Measurements from ENCODE around the gene BBOX1.

DNA sequence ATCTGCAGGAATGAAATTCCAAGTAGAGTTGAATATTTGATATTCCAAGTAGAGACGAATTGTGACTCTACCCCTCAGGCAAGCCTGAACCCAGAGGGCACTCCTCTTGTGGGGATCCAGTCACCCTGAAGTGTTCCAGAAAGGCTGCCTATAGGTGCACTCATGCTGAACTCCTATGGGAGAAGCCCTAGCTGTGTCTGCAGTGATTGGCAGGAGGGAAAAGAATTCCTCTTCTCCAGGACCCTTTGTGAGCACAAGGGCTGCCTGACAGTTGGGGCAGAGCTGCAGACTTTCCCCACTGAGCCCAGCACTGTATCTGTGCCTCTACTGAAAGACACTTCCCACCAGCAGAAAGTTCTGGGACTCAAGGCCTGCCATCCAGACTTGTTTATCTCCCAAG, 35.0 kb downstream of the BBOX1 start:
- TF ChIP-seq TAF1 (IDR thresholded peaks at IDR 0.05; ENCODE audit: low read depth, low read length) (no peak), POLR2A (IDR thresholded peaks at IDR 0.05; ENCODE audit: low read depth, low read length) (no peak), POLR2AphosphoS5 (IDR thresholded peaks at IDR 0.05; ENCODE audit: low read depth, low read length) (no peak), SPI1 (IDR thresholded peaks at IDR 0.05; ENCODE audit: low read depth, low read length) (no peak), PAX5 (IDR thresholded peaks at IDR 0.05; ENCODE audit: insufficient read depth, low read length, severe bottlenecking) (no peak), POU2F2 (IDR thresholded peaks at IDR 0.05; ENCODE audit: low read depth, low read length) (no peak)
